ENCODE measurements around the gene TP53I13.
A peak's percentile ranks its signal among the peaks of the same experiment; 100 is the strongest.

Gene TP53I13

GRCh38 chr17:29567554-29568330 is 759 bp upstream of the TP53I13 start:
- peak; percentile 65 for DNase-seq

GRCh38 chr17:29569245-29569950 is 897 bp downstream of the TP53I13 start:
- DNase-seq: no peak

GRCh38 chr17:29570521-29570920 is 2.0 kb downstream of the TP53I13 start:
- DNase-seq: no peak

DNA sequence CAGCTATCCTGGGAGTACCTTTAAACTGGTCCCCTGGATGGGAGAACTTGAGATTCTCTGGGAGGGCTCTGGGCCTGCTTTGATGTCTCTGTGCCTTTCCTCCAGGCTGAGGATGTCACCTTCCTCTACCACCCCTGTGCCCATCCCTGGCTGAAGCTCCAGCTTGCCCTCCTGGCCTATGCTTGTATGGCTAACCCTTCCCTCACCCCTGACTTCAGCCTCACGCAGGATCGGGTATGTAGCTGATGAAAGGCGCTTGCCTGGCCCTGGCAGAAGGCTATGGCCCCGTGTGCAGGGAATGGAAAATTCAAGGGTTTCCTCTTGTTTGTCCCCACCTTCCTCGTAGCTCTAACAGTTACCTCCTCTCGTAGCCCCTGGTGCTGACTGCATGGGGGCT is 3.0 kb downstream of the TP53I13 start:
- no peak for DNase-seq

- no peak for DNase-seq
Observed at GRCh38 chr17:29571883-29572681, 3.6 kb downstream of the TP53I13 start.

DNA sequence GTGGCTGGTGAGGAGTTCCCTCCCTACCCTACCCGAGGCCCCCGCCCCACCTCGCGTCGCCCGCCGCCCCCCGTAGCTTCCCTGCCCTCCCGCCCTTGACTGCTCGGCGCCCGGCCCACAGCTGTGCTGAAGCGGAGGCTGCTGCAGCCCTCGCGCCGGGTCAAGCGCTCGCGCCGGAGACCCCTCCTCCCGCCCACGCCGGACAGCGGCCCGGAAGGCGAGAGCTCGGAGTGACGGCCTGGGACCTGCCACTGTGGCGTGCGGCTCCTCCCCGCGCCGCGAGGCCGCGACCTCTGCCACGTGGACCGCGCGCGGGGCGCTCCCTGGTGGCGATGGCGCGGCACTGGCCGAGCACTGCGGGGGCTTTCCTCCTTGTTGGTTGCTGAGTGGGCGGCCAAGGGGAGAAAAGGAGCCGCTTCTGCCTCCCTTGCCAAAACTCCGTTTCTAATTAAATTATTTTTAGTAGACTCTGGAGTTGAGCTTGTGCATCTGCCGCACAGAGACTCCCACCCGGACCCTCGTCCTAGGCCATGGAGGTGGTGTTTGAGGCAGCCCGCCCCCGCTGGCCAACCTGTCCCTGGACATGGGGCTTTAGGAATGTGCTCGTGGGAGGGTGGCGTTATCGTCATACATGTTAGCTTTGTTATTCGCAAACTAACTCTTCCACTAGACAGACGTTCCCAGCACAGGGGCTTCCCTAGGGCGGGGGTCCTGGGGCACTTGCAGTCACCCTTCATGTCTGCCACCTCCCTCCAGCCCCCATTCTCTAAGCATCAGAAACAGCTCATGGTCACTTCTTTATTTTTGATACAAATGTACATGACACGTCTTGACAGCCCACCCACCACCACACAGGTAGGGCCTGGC is 4.4 kb downstream of the TP53I13 start:
- DNase-seq: no peak

DNA sequence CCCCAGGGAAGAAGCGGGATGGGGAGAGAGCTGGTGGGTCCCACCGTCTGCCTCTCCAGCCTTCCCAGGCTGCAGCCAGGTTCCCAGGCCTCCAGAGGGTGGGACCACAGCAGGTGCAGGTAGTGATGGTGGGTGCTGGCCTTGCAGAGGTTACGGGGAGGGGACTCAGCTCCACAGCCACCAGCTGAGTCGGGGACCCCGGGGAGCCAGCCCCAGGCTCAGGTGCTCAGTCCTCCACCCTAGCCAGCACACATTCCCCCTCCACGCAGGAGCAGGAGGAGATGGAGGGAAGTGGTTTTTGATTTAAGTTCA is 5.0 kb downstream of the TP53I13 start:
- DNase-seq: no peak

- DNase-seq: no peak
Observed at GRCh38 chr17:29573871-29574731, 5.6 kb downstream of the TP53I13 start.

- no peak for DNase-seq
Observed at GRCh38 chr17:29574732-29575510, 6.4 kb downstream of the TP53I13 start.

GRCh38 chr17:29575511-29576213 is 7.2 kb downstream of the TP53I13 start:
- DNase-seq: no peak

DNA sequence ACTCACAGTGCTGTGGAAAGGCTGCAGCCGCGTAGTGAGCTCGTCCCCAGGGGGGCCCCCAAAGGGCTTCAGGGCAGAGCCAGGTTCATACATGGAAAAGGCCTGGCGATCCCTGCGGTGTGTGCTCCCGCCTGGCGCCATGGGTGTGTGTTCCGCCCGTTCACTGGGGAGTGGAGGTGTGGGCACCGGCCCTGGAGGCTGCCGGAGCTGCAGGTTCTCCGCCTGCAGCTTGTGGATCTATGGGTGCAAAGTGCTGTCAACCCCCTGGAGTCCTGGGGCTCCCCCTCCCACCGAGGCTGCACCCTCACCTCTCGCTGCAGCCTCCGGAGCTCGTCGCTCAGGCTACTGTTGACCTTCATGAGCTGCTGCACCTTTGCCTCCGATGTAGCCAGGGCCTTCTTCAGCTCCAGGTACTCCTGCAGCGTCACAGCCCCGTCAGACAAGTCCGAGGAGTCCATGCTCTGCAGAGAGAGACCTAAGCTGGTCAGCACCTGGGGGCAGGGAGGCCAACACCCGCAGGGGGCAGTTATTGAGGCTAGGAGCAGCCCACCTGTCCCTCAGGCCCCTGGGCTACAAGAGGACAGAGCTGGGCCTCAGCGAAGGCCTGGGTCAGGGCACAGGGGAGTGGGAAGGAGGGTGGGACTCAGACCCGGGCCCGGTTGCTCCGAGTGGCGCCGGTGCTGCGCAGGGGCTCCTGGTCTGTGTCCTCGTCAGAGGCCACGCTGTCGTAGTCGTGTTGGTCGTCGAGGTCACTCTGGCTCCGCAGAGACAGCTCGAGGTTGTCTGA is 7.9 kb downstream of the TP53I13 start:
- no peak for DNase-seq

GRCh38 chr17:29577001-29577370 is 8.5 kb downstream of the TP53I13 start:
- no peak for DNase-seq

- no peak for DNase-seq
Observed at GRCh38 chr17:29577385-29578211, 9.1 kb downstream of the TP53I13 start.

DNA sequence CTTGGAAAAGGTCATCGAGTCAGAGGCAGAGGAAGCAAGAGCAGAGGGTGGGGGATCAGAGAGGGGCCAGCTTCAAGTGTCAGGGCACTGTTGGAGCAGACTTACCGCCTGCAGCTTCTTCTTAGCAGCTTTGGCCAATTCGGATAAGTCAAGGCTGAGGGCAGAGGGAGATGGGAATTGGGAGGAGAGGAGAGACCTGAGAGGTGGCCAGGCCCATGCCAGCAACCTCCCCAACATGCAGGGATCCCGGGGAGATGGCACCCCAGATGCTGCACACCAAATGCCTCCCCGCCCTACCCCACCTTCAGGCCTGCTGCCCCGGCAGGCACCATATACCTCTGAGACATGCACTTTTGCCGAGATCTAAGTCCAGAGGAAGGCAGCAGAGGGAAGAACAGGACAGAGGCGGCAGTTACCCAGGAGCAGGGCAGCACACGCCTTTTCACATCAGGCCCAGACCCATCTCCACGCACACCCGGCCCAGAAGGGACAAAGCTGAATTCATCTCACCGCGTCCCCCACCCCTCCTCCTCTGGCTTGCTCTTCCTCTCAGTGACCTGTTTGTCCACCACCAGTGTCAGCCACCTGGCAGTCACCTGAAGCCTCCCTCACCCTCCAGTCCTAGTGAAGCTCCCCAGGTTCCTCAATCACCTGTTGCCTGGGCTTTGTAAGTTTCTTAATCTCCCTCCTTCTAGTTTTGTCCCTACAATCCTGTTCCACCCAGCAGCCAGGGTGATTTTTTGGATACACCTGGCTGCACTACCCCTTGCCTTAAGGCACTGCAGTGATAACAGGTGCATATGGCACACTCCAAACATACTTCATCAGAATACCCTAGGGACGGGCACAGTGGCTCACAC is 10.4 kb downstream of the TP53I13 start:
- DNase-seq: no peak

DNA sequence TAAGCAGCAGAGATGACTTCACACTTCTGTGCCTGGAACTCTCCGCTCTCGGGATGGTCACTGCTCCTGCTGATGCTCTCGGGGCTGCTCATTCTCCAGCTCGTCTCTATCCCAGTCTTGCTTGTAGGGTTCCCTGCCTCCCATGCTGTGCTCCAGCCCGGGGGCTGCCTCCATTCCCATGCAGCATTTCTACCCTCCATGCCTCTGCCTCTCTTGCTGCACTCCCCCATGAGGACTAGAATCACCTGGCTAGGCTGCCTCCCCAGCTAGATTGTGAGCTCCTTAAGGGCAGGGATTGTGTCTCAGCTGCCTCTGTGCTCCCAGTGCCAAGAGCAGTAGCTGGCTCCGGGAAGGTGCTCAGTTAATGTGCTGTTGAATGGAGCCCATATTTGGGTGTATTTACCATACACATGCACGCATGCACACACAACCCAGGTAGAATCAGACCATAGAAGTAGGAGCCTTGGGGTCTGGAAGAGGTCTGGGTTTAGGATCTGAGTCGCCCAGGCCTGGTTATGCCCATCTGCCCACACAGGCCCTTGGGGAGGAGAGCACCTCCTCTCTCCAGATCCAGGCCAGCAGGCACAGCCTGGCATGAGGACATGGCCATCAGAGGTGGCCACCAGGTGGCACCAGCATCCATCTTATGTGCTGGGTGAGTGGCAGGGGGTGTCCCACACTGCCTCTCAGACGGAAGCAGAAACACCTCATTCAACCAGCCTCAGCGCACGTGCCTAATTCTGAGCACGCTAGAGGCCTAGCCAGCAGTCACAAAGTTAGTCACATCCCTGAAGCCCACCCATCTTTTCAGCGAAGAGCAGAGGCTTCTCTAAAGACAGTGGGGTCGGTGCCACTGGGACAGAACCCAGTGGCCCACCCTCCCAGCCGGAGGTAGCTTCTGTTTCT is 11.6 kb downstream of the TP53I13 start:
- peak; percentile 62 for DNase-seq

DNA sequence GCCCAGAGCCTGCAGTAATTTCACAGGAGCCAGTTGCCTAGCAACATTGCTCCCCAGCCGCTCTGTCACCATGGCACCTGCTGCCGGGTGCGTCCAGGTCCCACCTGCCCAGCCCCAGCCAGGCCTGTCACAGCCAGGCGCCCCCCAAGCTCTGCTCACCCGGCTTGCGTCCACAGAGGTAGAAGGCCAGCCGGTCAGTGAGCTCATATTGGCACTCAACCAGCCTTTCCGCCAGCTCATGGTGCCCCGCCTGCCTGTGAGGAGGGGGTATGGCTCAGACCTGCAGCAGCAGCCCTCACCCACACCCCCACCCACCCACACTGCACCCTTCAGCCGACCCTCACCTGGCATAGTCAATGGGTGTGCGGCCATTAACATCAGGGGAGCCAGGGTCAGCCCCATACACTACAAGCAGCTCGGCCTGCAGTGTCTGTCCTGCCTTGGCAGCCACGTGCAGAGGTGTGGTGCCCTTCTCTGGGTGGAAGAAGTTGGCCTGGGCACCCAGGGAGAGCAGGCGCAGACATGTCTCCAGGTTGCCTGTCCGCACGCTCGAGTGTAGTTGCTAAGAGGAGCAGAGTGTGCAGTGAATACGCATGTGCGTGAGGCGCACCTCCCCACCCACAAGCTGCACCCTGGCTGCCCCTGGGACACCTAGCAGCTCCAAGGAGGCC is 13.2 kb downstream of the TP53I13 start:
- DNase-seq: peak; percentile 20

All from NCI-H146 (cell line).